Kidney (tissue), 14 donors: ENCODE data around the gene C10orf95. TPM values are rescaled to one million over a fixed set of nuclear protein-coding genes. Genes with fewer than 3 reads are reported as not detected.

Source experiments
- DNase-seq, 5 donors: peaks; one replicate each; pipeline ENCODE4 v3.0.0-alpha.2; 2013 to 2020
- FAIRE-seq: peaks from 2 replicates; lab custom pipeline; 2012; peaks lifted over from hg19 to GRCh38; lab: Jason Lieb, UNC
- H3K27ac ChIP-seq, 2 donors: one replicate each; pipeline ENCODE4 v1.7.0; 2013; ENCODE audit warnings: low read depth in 2 of 2, low read length in 2 of 2, inconsistent platforms in 1 of 2
- H3K27me3 ChIP-seq: one replicate; pipeline ENCODE4 v1.7.1; 2013; ENCODE audit warnings: low read length, inconsistent platforms; ENCODE audit not compliant: control insufficient read depth, insufficient read depth
- H3K36me3 ChIP-seq, 3 donors: one replicate each; pipeline versions ENCODE4 v1.7.0 to v1.7.1; 2013; ENCODE audit warnings: low read length in 3 of 3, control low read depth in 1 of 3, inconsistent platforms in 1 of 3; ENCODE audit not compliant: insufficient read depth in 3 of 3, control insufficient read depth in 2 of 3
- H3K4me1 ChIP-seq, 3 donors: one replicate each; pipeline versions ENCODE4 v1.7.0 to v1.7.1; 2013; ENCODE audit warnings: low read length in 3 of 3, inconsistent platforms in 1 of 3, low read depth in 1 of 3; ENCODE audit not compliant: control insufficient read depth in 2 of 3, insufficient read depth in 2 of 3
- H3K4me3 ChIP-seq, 3 donors: one replicate each; pipeline versions ENCODE4 v1.7.0 to v1.8.1; 2013; ENCODE audit warnings: low read length in 3 of 3, control low read depth in 1 of 3, inconsistent platforms in 1 of 3
- H3K9ac ChIP-seq, 3 donors: one replicate each; pipeline versions ENCODE4 v1.7.0 to v1.7.1; 2013; ENCODE audit warnings: low read length in 3 of 3, control low read depth in 1 of 3, inconsistent platforms in 1 of 3
- H3K9me3 ChIP-seq, 3 donors: one replicate each; pipeline versions ENCODE4 v1.7.0 to v1.7.1; 2013; ENCODE audit warnings: low read length in 3 of 3, control low read depth in 1 of 3, inconsistent platforms in 1 of 3; ENCODE audit not compliant: control insufficient read depth in 2 of 3, insufficient read depth in 1 of 3
- CTCF ChIP-seq: IDR thresholded peaks from 3 replicates; pipeline ENCODE4 v1.5.1; 2012; ENCODE audit warnings: mild to moderate bottlenecking, moderate library complexity, borderline replicate concordance; ENCODE audit not compliant: insufficient read depth; ENCODE audit errors: extremely low read depth
- intact Hi-C: fragments of 100-400 bp; cut with DNase I; formaldehyde crosslinking; loops from one replicate; pipeline ENCODE4 v1.11.1; 2022
- polyA plus RNA-seq: library from polyadenylated mRNA; stranded (reverse); fragments of 350-450 nt; fragmentation: Illumina TruSeq; extraction: RNeasy Lipid Tissue Mini Kit (QIAGEN cat#74804); gene quantifications from one replicate; pipeline ENCODE4 v1.2.3, GENCODE V29; 2014; ENCODE audit warnings: low read depth, low replicate concordance; ENCODE audit not compliant: insufficient read depth
- total RNA-seq: library from RNA; stranded (reverse); fragmentation: NEBNext Ultra II Directional; extraction: Animal tissue kit (Norgen Biotek cat#: 25700); gene quantifications from one replicate; pipeline ENCODE4 v1.2.1, GENCODE V29; 2021
- donor health status: control.
- donor health status: control.
- donor health status: control.
- donor health status: control.
- donor health status: control.
- donor health status: DM: yes; HTN: yes; CAD: no.
- donor health status: Normal renal cell carcinoma (clear cell type).

C10orf95 gene
- total and polyA plus RNA-seq, 2 donors from 2014 or later: 0.62 to 2.7 TPM

DNA sequence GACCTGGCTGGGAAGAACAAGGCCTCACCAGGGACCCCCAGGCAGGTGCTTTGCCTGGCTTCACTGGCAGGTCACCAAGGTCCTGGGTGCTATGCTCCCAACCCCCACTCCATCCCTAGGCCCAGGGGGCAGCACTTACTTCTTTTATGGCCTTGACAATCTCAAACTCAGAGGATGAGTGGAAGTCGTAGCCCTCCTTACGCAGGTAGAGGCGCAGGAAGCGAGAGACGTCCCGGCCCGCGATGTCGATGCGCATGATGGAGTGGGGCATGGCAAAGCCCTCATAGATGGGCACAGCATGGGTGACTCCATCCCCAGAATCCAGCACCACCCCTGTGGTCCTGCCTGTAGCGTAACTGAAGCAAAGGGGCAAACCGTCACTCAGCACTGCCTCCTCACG lies 32.7 kb upstream of the C10orf95 start:
- intact Hi-C loops: loop anchor here (5.0 kb wide), 1 partner anchor 262 kb away; no protein-coding TSS in a partner anchor
- H3K27me3 ChIP-seq: no peaks in the 10 kb centered on the region
- H3K9me3 ChIP-seq: no peaks in the 10 kb centered on the region
- TF ChIP-seq CTCF: no peak
- H3K4me3 ChIP-seq: no peak overlapping the region
- H3K27ac ChIP-seq: no peak overlapping the region
- H3K4me1 ChIP-seq: no peaks in the 10 kb centered on the region
- no peak for FAIRE-seq
- peaks cover 9 to 73% (median 54%) of the 10 kb centered on the region in 3 donors for H3K36me3 ChIP-seq
- no peak overlapping the region for H3K9ac ChIP-seq
- DNase-seq: peak in 1 of 5 donors; percentile 51

DNA sequence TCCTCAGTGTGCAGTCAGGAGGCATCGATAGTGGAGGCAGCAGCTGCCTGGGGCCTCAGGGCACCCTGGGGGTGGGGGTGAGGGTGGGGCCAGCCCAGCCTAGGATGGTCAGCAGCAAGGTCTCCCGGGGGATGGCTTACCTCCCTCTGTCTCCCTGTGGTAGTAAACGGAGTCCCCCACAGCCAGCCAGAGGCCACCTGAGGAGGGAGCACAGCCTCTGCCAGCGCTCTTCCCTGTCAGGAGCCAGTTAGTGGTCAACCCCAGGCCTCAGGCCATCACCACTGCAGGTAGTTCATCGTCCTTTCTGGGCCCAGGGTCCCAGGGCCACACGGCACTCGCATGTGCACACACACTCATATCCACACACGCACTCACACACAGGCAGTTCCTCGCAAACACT lies 29.1 kb upstream of the C10orf95 start:
- intact Hi-C loops: loop anchor here (5.0 kb wide), 1 partner anchor 258 kb away; no protein-coding TSS in a partner anchor
- DNase-seq: peak in 1 of 5 donors; percentile 66
- TF ChIP-seq CTCF: no peak

DNA sequence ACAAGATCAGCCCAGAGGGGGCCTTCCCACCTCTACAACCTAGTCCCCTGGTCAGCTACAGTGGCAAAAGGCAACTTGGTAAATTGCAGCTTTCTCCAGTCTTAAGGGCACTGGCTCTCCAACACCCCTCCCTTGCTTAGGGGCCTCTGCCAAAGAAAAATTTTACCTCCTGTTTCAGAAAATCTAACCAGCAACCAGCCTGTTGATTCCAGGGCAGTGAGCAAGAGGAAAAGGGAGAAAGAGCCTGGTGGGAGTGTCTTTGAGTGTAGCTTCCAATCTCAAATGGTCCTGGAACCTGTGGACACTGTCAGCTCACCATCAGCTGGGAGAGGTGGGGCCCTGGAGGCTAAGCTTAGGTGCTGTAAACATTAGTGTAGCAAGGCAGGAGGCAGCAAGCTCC lies 28.3 kb upstream of the C10orf95 start:
- intact Hi-C loops: loop anchor here (5.0 kb wide), 1 partner anchor 257 kb away; no protein-coding TSS in a partner anchor
- H3K9me3 ChIP-seq: no peaks in the 10 kb centered on the region
- H3K27me3 ChIP-seq: no peaks in the 10 kb centered on the region
- no peak overlapping the region for H3K27ac ChIP-seq
- no peak for TF ChIP-seq CTCF
- FAIRE-seq (no peak), DNase-seq (peak in 1 of 5 donors; percentile 28)
- H3K36me3 ChIP-seq: peaks cover 0 to 40% (median 33%) of the 10 kb centered on the region in 3 donors
- H3K9ac ChIP-seq: no peak overlapping the region
- H3K4me3 ChIP-seq: no peak overlapping the region
- no peaks in the 10 kb centered on the region for H3K4me1 ChIP-seq

More for the DNA sequence above, 29.1 kb upstream of the C10orf95 start:
- Histone ChIP-seq H3K4me3 (no peak overlapping the region), H3K4me1 (no peaks in the 10 kb centered on the region), H3K9ac (no peak overlapping the region), H3K36me3 (peaks cover 0 to 48% (median 40%) of the 10 kb centered on the region in 3 donors), H3K9me3 (no peaks in the 10 kb centered on the region), H3K27me3 (no peaks in the 10 kb centered on the region), H3K27ac (no peak overlapping the region)
- no peak for FAIRE-seq
